A549 (cell line): Measurements from ENCODE around the gene ENTPD3.

Source experiments
- BHLHE40 ChIP-seq: IDR thresholded peaks from 2 replicates; pipeline ENCODE4 v1.6.1; 2012; ENCODE audit warnings: low read depth, low read length, inconsistent platforms
- CBX8 ChIP-seq: fragments of 200-600 bp; sonication (generic); IDR thresholded peaks from 2 replicates; pipeline ENCODE4 v1.6.1; 2016
- CHD2 ChIP-seq: fragments of 150-350 bp; IDR thresholded peaks from 2 replicates; pipeline ENCODE4 v1.6.1; 2014; ENCODE audit warnings: low read length; ENCODE audit not compliant: partially characterized antibody
- CTCF ChIP-seq: fragments of >200 bp; sonication (Bioruptor Twin); formaldehyde crosslinking; IDR thresholded peaks from 3 replicates; pipeline ENCODE4 v1.5.1; 2016
- EP300 ChIP-seq, 2 experiments: fragments of >200 bp; sonication (Bioruptor Twin); formaldehyde crosslinking; IDR thresholded peaks; 2 replicates in 1 of 2; 3 replicates in 1 of 2; pipeline ENCODE4 v1.6.1; 2016 to 2017
- GATA3 ChIP-seq: IDR thresholded peaks from 2 replicates; pipeline ENCODE4 v1.6.1; 2012; ENCODE audit warnings: borderline replicate concordance
- JUN ChIP-seq, 2 experiments: fragments of >200 bp; sonication (Bioruptor Twin); formaldehyde crosslinking; IDR thresholded peaks; 2 replicates in 1 of 2; 3 replicates in 1 of 2; pipeline ENCODE4 v1.6.1; 2016 to 2017
- PHF8 ChIP-seq: fragments of 200-600 bp; sonication (generic); IDR thresholded peaks from 2 replicates; pipeline ENCODE4 v1.6.1; 2016; ENCODE audit warnings: low read depth, mild to moderate bottlenecking, antibody characterized with exemption, moderate library complexity, borderline replicate concordance
- POLR2A ChIP-seq: IDR thresholded peaks from 2 replicates; pipeline ENCODE4 v1.6.1; 2012; ENCODE audit warnings: mild to moderate bottlenecking, low read length
- POLR2AphosphoS2 ChIP-seq: conservative IDR thresholded peaks from 2 replicates; pipeline ENCODE4 v1.6.1; 2012; ENCODE audit warnings: low read length, improper control_type of control experiment, inconsistent platforms
- RFX5 ChIP-seq: fragments of 450-650 bp; IDR thresholded peaks from 2 replicates; pipeline ENCODE4 v1.7.1; 2014; ENCODE audit warnings: antibody characterized with exemption, mild to moderate bottlenecking, moderate library complexity
- RNF2 ChIP-seq: fragments of 200-600 bp; sonication (generic); IDR thresholded peaks from 2 replicates; pipeline ENCODE4 v1.6.1; 2016; ENCODE audit warnings: low read depth, mild to moderate bottlenecking, antibody characterized with exemption, moderate library complexity, borderline replicate concordance
- USF2 ChIP-seq: fragments of 450-650 bp; IDR thresholded peaks from 2 replicates; pipeline ENCODE4 v1.6.1; 2014; ENCODE audit warnings: antibody characterized with exemption
- ZFP36 ChIP-seq: fragments of 450-650 bp; IDR thresholded peaks from 2 replicates; pipeline ENCODE4 v1.6.1; 2014; ENCODE audit warnings: borderline replicate concordance; ENCODE audit not compliant: partially characterized antibody

GRCh38 chr3:40452562-40452875 is 65.5 kb downstream of the ENTPD3 start:
- TF ChIP-seq POLR2AphosphoS2 (no peak), CTCF (no peak), POLR2A (no peak), EP300 (IDR thresholded peaks at IDR 0.05) (no peak), USF2 (no peak), PHF8 (no peak), CBX8 (no peak), BHLHE40 (no peak), ZFP36 (no peak), GATA3 (no peak), CHD2 (no peak), JUN (IDR thresholded peaks at IDR 0.05) (no peak), RNF2 (no peak), RFX5 (no peak)
